BLaER1 treated with 17β-estradiol and CSF1 and Interleukin-3, amounts not matched to agents 10 nM and 100 nM (cell line): ENCODE data around the gene WIPF2.
A peak's percentile ranks its signal among the peaks of the same experiment; 100 is the strongest.

Experiments
- H3K27ac ChIP-seq, 11 experiments: shearing (Covaris generic); formaldehyde crosslinking; 2 replicates each; pipeline ENCODE4 v1.8.1; 2022
- H3K27me3 ChIP-seq, 11 experiments: shearing (Covaris generic); formaldehyde crosslinking; 2 replicates each; pipeline ENCODE4 v1.8.1; 2022
- H3K36me3 ChIP-seq, 11 experiments: shearing (Covaris generic); formaldehyde crosslinking; 2 replicates each; pipeline ENCODE4 v1.8.1; 2022
- H3K4me1 ChIP-seq, 10 experiments: shearing (Covaris generic); formaldehyde crosslinking; 2 replicates each; pipeline ENCODE4 v1.8.1; 2022
- H3K4me2 ChIP-seq, 11 experiments: shearing (Covaris generic); formaldehyde crosslinking; 2 replicates each; pipeline ENCODE4 v1.8.1; 2022
- H3K4me3 ChIP-seq, 10 experiments: shearing (Covaris generic); formaldehyde crosslinking; 2 replicates each; pipeline ENCODE4 v1.8.1; 2022
- H3K9ac ChIP-seq, 11 experiments: shearing (Covaris generic); formaldehyde crosslinking; 2 replicates each; pipeline ENCODE4 v1.8.1; 2022
- H3K9me3 ChIP-seq, 11 experiments: shearing (Covaris generic); formaldehyde crosslinking; replicated peaks in 1 of 11; 2 replicates each; pipeline ENCODE4 v1.8.1; 2022
- H4K20me1 ChIP-seq, 11 experiments: shearing (Covaris generic); formaldehyde crosslinking; 2 replicates each; pipeline ENCODE4 v1.8.1; 2022
- Cebpa-rat ChIP-seq, 11 experiments: shearing (Covaris generic); IDR thresholded peaks; 2 replicates each; pipeline ENCODE4 v1.8.1; 2022

WIPF2 gene

GRCh38 chr17:40253565-40253964, 34.5 kb downstream of the WIPF2 start:
- H3K4me3 ChIP-seq = no peak overlapping the region
- H3K9me3 ChIP-seq = no peaks in the 10 kb centered on the region
- no peak overlapping the region for H3K27ac ChIP-seq
- H3K36me3 ChIP-seq = peaks cover 25 to 67% (median 36%) of the 10 kb centered on the region in 11 experiments
- no peak overlapping the region for H3K9ac ChIP-seq
- no peaks in the 10 kb centered on the region for H3K27me3 ChIP-seq
- peaks cover 0 to 16% (median 0%) of the 10 kb centered on the region in 10 experiments; a peak in 5 of 20 replicates for H3K4me1 ChIP-seq
- H3K4me2 ChIP-seq = no peak overlapping the region
- peaks cover under 1 to 98% (median 46%) of the 10 kb centered on the region in 11 experiments; a peak in 18 of 22 replicates for H4K20me1 ChIP-seq
- TF ChIP-seq Cebpa-rat (IDR thresholded peaks at IDR 0.05) = no peak

DNA sequence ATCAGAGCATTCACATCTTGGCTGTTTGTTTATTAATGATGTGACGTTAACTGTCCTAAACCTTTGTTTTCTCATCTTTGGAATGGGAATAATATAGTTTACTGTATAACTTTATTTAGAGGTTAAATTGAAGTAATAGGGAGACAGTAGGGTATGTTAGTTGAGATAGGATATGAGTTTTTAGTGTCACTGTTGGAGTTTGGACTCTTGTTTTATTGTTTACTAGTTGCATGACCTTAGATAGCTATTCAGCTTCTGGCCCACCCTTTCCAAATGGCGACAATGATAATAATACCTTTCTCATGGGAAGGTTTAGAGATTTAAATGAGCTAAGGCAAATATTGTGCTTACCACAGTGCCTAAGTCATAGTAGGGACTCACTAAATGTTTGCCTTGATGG, 40.4 kb downstream of the WIPF2 start:
- no peak for TF ChIP-seq Cebpa-rat (IDR thresholded peaks at IDR 0.05)
- Histone ChIP-seq H3K4me1 (no peaks in the 10 kb centered on the region), H4K20me1 (peaks cover 0 to 80% (median 11%) of the 10 kb centered on the region in 11 experiments; a peak in 11 of 22 replicates), H3K4me2 (no peak overlapping the region), H3K27me3 (no peaks in the 10 kb centered on the region), H3K9me3 (no peaks in the 10 kb centered on the region), H3K4me3 (no peak overlapping the region), H3K9ac (no peak overlapping the region), H3K27ac (no peak overlapping the region), H3K36me3 (peaks cover 79 to 97% (median 85%) of the 10 kb centered on the region in 11 experiments)

GRCh38 chr17:40260528-40260927, 41.4 kb downstream of the WIPF2 start:
- H3K4me2 ChIP-seq = no peak overlapping the region
- H3K4me3 ChIP-seq = no peak overlapping the region
- H3K36me3 ChIP-seq = peaks cover 89 to 99% (median 94%) of the 10 kb centered on the region in 11 experiments
- TF ChIP-seq Cebpa-rat (IDR thresholded peaks at IDR 0.05) = no peak
- peaks cover 0 to 71% (median 4%) of the 10 kb centered on the region in 11 experiments; a peak in 8 of 22 replicates for H4K20me1 ChIP-seq
- no peaks in the 10 kb centered on the region for H3K4me1 ChIP-seq
- no peaks in the 10 kb centered on the region for H3K9me3 ChIP-seq
- no peaks in the 10 kb centered on the region for H3K27me3 ChIP-seq
- no peak overlapping the region for H3K9ac ChIP-seq
- H3K27ac ChIP-seq = no peak overlapping the region

DNA sequence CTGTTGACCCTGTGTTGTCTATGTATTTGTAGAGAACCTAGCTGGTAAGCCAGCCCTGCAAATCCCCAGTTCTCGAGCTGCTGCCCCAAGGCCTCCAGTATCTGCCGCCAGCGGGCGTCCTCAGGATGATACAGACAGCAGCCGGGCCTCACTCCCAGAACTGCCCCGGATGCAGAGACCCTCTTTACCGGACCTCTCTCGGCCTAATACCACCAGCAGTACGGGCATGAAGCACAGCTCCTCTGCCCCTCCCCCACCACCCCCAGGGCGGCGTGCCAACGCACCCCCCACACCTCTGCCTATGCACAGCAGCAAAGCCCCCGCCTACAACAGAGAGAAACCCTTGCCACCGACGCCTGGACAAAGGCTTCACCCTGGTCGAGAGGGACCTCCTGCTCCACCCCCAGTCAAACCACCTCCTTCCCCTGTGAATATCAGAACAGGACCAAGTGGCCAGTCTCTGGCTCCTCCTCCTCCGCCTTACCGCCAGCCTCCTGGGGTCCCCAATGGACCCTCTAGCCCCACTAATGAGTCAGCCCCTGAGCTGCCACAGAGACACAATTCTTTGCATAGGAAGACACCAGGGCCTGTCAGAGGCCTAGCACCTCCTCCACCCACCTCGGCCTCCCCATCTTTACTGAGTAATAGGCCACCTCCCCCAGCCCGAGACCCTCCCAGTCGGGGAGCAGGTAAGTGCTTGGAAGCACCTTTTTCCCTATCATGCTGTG, 45.5 kb downstream of the WIPF2 start:
- no peak overlapping the region for H3K9ac ChIP-seq
- H3K4me2 ChIP-seq = no peak overlapping the region
- H3K4me1 ChIP-seq = peaks cover 0 to 8% (median 0%) of the 10 kb centered on the region in 10 experiments; a peak in 3 of 20 replicates
- H4K20me1 ChIP-seq = peaks cover 0 to 49% (median 2%) of the 10 kb centered on the region in 11 experiments; a peak in 8 of 22 replicates
- H3K9me3 ChIP-seq = no peaks in the 10 kb centered on the region
- no peak overlapping the region for H3K4me3 ChIP-seq
- H3K27me3 ChIP-seq = no peaks in the 10 kb centered on the region
- TF ChIP-seq Cebpa-rat (IDR thresholded peaks at IDR 0.05) = no peak
- H3K27ac ChIP-seq = no peak overlapping the region
- H3K36me3 ChIP-seq = peaks cover 90 to 98% (median 95%) of the 10 kb centered on the region in 11 experiments

DNA sequence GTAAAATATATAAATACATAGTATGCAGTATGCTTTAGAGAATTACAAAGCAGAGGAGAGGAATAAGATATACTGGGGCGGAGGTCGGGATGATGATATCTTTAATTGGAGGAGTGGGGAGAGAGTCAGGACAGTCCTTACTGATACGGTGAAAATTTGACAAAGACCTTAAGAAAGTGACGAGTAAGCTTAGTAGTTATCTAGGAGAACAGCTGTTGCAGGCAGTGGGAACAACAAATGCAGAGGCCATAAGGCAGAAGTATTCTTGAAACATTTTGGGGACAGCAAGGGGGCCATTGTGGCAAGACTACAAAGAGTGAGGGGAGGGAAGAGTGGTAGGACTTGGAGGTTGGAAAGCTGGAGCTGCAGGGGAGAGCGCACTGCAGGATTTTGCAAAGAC, 46.2 kb downstream of the WIPF2 start:
- Histone ChIP-seq H3K4me3 (no peak overlapping the region), H3K9ac (no peak overlapping the region), H3K36me3 (peaks cover 87 to 98% (median 93%) of the 10 kb centered on the region in 11 experiments), H3K27ac (no peak overlapping the region), H3K4me2 (no peak overlapping the region), H3K27me3 (no peaks in the 10 kb centered on the region), H3K9me3 (no peaks in the 10 kb centered on the region), H3K4me1 (peaks cover 0 to 8% (median 0%) of the 10 kb centered on the region in 10 experiments; a peak in 3 of 20 replicates), H4K20me1 (peaks cover 0 to 44% (median 0%) of the 10 kb centered on the region in 11 experiments; a peak in 7 of 22 replicates)
- TF ChIP-seq Cebpa-rat (IDR thresholded peaks at IDR 0.05) = no peak

- H3K27me3 ChIP-seq = no peaks in the 10 kb centered on the region
- no peaks in the 10 kb centered on the region for H3K9me3 ChIP-seq
- no peak overlapping the region for H3K27ac ChIP-seq
- H4K20me1 ChIP-seq = peaks cover 0 to 43% (median 0%) of the 10 kb centered on the region in 11 experiments; a peak in 7 of 22 replicates
- H3K4me3 ChIP-seq = no peak overlapping the region
- TF ChIP-seq Cebpa-rat (IDR thresholded peaks at IDR 0.05) = no peak
- H3K4me1 ChIP-seq = peaks cover 0 to 8% (median 0%) of the 10 kb centered on the region in 10 experiments; a peak in 3 of 20 replicates
- peaks cover 89 to 98% (median 92%) of the 10 kb centered on the region in 11 experiments for H3K36me3 ChIP-seq
- H3K9ac ChIP-seq = no peak overlapping the region
- peak overlapping the region in 1 of 11 experiments; percentile 5; a peak in 2 of 22 replicates for H3K4me2 ChIP-seq
These were observed 47.8 kb downstream of the WIPF2 start for GRCh38 chr17:40266882-40267281.

DNA sequence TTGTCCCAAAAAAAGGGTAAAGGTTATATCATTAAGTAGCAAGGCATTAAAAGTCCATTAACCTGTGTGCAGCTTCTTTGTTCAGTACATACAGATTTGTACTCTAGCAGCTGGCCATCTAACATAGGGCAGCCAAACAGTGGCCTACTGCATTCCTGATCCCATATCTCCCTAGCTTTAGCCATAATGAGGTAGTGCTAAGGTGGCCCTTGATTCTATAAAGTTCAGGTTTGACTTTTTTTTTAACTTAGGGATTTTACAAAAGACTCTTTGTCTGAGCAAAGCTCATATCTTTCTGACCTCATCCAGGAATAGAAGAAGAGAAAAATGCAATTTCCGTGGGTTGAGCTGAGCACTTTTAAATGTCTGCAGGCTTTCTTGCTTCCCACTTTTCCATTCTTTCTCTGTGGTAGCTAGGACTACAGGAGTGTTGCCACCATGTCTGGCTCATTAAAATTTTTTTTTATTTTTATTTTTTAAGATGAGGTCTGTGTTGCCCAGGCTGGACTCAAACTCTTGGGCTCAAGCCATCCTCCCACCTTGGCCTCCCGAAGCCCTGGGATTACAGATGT, 49.1 kb downstream of the WIPF2 start:
- Histone ChIP-seq H3K27me3 (no peaks in the 10 kb centered on the region), H3K27ac (no peak overlapping the region), H3K4me1 (peaks cover 0 to 8% (median 1%) of the 10 kb centered on the region in 10 experiments; a peak in 4 of 20 replicates), H3K36me3 (peaks cover 89 to 98% (median 92%) of the 10 kb centered on the region in 11 experiments), H3K9ac (no peak overlapping the region), H3K9me3 (no peaks in the 10 kb centered on the region), H4K20me1 (peaks cover 0 to 55% (median 0%) of the 10 kb centered on the region in 11 experiments; a peak in 7 of 22 replicates), H3K4me3 (no peak overlapping the region), H3K4me2 (no peak overlapping the region)
- no peak for TF ChIP-seq Cebpa-rat (IDR thresholded peaks at IDR 0.05)

GRCh38 chr17:40278414-40278813, 59.3 kb downstream of the WIPF2 start:
- peaks cover 0 to 25% (median 11%) of the 10 kb centered on the region in 10 experiments; a peak in 13 of 20 replicates for H3K4me1 ChIP-seq
- no peak overlapping the region for H3K4me3 ChIP-seq
- no peak overlapping the region for H3K9ac ChIP-seq
- H4K20me1 ChIP-seq = peaks cover 0 to 17% (median 0%) of the 10 kb centered on the region in 11 experiments; a peak in 2 of 22 replicates
- no peak overlapping the region for H3K4me2 ChIP-seq
- H3K9me3 ChIP-seq = no peaks in the 10 kb centered on the region
- no peak overlapping the region for H3K27ac ChIP-seq
- TF ChIP-seq Cebpa-rat (IDR thresholded peaks at IDR 0.05) = no peak
- H3K27me3 ChIP-seq = no peaks in the 10 kb centered on the region
- peaks cover 88 to 99% (median 94%) of the 10 kb centered on the region in 11 experiments for H3K36me3 ChIP-seq

- Histone ChIP-seq H3K4me1 (peaks cover 0 to 20% (median 11%) of the 10 kb centered on the region in 10 experiments; a peak in 13 of 20 replicates), H3K36me3 (peaks cover 78 to 97% (median 85%) of the 10 kb centered on the region in 11 experiments), H3K27ac (no peak overlapping the region), H3K9ac (no peak overlapping the region), H3K4me3 (no peak overlapping the region), H4K20me1 (peaks cover 0 to 9% (median 0%) of the 10 kb centered on the region in 11 experiments; a peak in 2 of 22 replicates), H3K9me3 (no peaks in the 10 kb centered on the region), H3K4me2 (no peak overlapping the region), H3K27me3 (no peaks in the 10 kb centered on the region)
- no peak for TF ChIP-seq Cebpa-rat (IDR thresholded peaks at IDR 0.05)
These were observed 60.3 kb downstream of the WIPF2 start for GRCh38 chr17:40279402-40279801.
